GM21360 (cell line): Measurements from ENCODE around the gene MYO1H.
A peak's percentile ranks its signal among the peaks of the same experiment; 100 is the strongest.
"Not testable (repeated sequence)": the region's sequence is repeated elsewhere in the genome, so short reads cannot be mapped to it uniquely, and the experiment has no call there.

Experiments used
- ATAC-seq: cut with Tn5 transposase; IDR thresholded peaks from one replicate; pipeline ENCODE4 v1.9.1; 2021; ENCODE audit warnings: mild to moderate bottlenecking, moderate library complexity; ENCODE audit not compliant: unreplicated experiment

The MYO1H gene

DNA sequence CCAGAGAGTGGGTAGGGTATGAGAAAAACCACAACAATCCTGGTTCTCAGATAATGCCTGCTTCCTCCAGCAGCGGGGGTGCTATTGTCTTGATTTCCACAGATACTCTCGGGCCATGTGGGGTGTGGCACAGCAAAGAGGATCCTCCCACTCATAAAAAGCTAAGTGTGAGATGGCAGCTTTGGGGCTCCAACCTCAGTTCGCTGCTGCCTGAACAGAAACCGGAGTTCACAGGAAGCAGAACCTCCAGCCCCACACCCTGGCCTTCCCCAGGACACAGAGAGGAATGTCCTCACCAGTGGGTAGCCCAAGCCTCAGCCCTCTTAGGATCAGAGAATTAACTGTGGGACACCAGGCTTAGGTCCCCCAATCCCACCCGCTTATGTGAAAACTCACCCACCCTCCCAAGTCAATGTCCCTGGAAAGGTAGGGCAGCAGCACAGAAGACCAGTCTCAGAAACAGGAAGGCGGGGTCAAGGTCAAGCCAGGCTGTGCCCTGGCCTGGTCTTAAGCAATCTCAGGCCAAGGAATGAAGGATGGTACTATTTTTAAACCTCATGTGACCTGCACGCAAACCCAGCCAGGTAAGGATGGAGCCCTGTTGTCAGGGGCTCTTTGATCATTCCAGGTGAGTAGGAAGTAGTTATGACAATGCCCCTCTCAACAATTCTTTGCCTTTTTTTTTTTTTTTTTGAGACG, 120.4 kb downstream of the MYO1H start:
- no peak for ATAC-seq

GRCh38 chr12:109469517-109469916, 121.8 kb downstream of the MYO1H start:
- ATAC-seq, result no peak

DNA sequence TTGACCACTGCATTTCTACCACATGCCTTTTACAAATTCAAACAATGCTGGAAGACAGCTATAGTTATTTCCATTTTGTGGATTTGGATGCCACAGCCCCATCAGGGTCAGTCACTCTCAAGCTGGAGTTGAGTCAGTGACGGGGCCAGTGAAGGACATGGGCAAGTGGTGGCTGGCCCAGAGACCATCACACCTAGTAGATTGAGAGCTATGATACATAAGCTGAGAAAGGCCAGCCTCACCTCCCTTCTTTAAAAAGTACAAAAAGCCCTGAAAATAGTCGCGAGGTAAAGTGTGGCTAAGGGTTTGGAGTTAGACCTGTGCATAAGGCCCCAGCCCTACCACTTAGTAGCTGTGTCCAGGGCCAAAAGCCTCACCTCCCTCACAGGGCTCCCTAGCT, 125.3 kb downstream of the MYO1H start:
- ATAC-seq, result no peak

DNA sequence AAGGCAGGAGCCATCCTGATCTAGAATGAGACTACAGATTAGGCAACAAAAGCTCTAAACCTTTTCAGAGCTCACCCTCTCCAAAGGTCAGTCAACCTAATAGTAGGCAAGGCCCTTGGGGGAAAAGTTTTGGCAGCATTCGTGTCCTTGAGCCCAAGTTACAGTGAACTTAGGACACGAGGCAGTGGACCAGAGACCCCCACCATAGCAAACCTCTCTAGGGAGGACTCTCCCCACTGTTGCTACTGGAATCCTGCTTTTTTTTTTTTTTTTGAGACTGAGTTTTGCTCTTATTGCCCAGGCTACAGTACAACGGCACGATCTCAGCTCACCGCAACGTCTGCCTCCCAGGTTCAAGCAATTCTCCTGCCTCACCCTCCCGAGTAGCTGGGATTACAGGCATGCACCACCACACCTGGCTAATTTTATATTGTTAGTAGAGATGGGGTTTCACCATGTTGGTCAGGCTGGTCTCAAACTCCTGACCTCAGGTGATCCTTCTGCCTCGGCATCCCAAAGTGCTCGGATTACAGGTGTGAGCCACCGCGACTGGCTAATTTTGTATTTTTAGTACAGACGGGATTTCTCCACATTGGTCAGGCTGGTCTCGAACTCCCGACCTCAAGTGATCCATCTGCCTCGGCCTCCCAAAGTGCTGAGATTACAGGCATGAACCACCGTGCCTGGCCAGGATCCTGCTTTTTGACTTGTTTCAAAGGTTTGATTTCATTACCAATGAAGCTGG, 126.0 kb downstream of the MYO1H start:
- not testable (repeated sequence) for ATAC-seq

GRCh38 chr12:109475121-109475520, 127.4 kb downstream of the MYO1H start:
- ATAC-seq, result no peak

DNA sequence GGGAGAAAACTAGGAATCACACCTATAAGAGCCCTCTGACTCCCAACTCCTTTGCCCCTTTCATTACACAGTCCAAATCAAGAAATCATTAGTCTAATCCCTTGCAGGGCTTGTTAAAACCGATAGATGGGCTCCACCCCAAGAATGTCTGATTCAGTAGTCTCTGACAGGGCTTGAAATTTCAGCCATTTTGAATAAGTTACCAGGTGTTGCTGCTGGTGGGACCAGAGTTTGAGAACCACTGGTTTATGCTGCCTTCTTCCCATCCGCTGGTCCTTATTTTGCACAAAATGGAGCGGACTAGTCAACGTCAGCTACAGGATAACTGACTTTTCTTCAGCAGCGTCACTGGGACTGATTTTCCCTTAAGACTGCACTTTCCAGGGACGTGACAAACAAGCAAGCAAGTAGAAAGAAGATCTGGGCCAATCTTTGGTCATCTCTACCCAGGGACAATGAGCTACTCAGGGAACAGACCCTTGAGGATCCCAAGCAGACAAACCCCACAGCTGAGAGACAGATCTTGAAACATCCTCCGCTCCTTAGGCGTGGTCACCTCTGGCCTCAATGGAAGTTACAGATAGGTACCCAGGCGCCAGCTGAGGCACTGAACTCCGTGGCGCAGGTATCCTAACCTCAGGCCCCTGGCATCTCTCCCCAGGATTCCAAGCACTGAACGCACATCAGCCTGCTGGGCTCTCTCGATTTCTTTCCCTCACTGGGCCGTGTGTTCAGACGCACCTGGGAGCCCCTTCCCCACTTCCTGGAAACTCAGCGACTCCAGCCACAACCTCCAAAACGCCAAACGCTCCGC, 128.5 kb downstream of the MYO1H start:
- no peak for ATAC-seq

- peak; percentile 6 for ATAC-seq
These were observed 129.1 kb downstream of the MYO1H start for GRCh38 chr12:109476807-109477184.

GRCh38 chr12:109477185-109477962, 129.7 kb downstream of the MYO1H start, which contains the start of the genes KCTD10 and UBE3B:
Gene KCTD10 (minus strand): TSS chr12:109477300. CDS start chr12:109477262, 38 bp downstream.
Gene UBE3B (plus strand): TSS chr12:109477634. CDS start chr12:109483552, 5,918 bp downstream.
- ATAC-seq, result peak; percentile 79

DNA sequence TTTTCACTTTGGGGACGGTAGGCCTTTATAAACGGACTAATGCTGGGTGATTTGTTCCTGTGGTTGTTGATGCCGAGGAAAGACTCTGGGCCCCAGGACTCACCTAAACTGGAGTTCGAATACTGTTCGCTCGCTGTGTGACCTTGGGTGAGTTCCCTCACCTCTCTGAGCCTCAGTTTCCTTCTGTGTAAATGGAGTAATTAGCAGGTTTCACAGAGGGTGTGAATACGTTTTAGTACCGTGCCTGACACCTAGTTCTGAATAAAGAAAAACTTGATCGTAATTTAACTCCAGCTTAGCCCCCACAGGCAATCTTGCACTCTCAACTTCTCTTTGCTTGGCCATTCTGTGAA, 130.2 kb downstream of the MYO1H start:
- ATAC-seq, result no peak

DNA sequence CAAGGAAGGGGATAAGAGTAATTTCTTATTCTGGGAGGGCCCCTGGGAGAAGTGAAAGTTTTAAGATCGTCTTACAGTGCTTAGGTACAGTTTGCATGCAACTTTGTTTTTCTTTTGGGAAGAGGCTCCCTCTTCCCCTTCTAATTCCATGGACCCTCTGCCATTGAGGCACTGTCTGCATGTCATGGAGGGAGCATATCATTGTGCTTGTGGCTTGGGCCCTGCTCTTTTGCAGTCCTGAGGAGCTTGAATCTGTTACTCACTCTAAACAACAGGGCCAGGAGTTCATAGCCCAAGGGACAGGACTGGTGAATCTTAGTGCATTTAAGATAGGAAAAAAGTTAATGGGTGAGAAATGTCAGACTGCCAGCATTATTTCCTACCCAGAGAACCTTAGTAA, 132.1 kb downstream of the MYO1H start:
- no peak for ATAC-seq

DNA sequence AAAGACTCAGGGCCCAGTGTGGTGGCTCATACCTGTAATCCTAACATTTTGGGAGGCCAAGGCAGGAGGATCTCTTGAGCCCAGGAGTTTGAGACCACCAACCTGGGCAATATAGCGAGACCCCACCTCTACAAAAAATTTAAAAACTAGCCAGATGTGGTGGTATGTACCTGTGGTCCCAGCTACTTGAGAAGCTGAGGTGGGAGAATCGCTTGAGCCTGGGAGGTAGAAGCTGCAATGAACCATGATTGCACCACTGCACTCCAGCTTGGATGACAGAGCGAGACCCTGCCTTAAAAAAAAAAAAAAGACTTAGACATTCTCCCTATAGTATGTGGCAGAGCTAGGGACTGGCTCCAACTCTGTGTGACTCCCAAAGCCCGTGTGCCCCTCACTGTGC, 132.7 kb downstream of the MYO1H start:
- no peak for ATAC-seq

DNA sequence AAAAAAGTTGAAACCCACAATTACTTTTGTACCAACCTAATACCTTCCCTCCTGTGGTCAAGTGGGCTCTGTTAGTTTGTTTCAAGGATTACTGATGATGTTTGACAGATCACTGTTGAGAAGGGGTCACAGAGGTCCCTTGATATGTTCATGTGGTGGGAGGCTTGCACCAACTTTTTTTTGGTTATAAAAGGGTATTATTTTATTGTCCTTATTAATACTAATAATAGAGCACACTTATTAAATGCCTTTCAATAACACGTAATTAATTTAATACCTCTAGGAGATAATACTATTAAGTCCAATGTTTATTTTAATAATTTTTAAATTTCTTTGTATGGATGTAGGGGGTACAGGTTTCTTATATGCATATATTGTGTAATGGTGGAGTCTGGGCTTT, 134.2 kb downstream of the MYO1H start:
- no peak for ATAC-seq

DNA sequence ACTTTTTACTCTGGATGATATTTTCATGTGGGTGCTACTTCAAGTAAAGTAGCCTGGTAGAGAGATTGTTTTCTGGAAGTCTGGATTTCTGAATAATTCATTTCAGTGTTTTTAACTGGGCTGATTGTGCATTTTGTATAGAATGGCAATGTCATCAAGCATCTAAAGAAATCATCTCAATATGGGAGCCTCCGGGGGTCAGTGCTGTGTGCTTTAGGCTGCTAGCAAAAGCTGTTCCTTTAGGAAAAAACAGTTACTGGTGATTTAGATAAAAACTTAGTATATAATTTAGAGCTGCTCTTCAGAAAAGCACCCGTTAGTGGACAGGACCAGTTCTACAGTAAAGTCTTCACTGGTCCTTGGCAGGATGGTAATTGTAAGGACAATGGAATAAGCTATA, 134.8 kb downstream of the MYO1H start:
- ATAC-seq, result no peak

DNA sequence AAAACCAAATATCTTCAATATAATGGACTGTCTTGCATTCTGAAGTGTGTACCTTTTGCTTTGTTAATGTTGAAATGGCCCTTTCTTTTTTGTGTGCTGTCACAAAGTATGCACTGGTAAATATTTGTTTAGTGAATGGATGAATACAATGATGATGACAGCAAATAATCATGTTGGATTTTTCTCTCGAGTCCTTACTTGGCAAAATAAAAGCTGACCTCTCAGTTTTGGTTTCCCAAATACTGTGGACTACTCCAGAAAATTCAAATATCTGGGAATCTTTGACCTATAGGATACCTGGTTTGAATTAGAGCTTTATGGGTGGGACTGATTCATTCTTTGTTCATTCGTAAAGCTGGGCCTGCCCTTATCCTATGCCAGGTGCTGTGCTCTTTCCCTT, 135.2 kb downstream of the MYO1H start:
- ATAC-seq, result no peak

- ATAC-seq, result no peak
These were observed 135.6 kb downstream of the MYO1H start for GRCh38 chr12:109483346-109483745.

- no peak for ATAC-seq
These were observed 137.5 kb downstream of the MYO1H start for GRCh38 chr12:109485201-109485600.

GRCh38 chr12:109487181-109488050, 139.7 kb downstream of the MYO1H start:
- no peak for ATAC-seq

- no peak for ATAC-seq
These were observed 140.5 kb downstream of the MYO1H start for GRCh38 chr12:109488051-109488665.
